HepG2 (cell line): ENCODE results near the gene NOP9. TPM values are rescaled to one million over a fixed set of nuclear protein-coding genes. Genes with fewer than 3 reads are reported as not detected.
A peak's percentile ranks its signal among the peaks of the same experiment; 100 is the strongest.

Experiments used
- ATF5 ChIP-seq: sonication (generic); formaldehyde crosslinking; IDR thresholded peaks from 2 replicates; pipeline ENCODE4 v1.4.0; 2020; ENCODE audit warnings: mild to moderate bottlenecking, low read depth, missing genetic modification reagents
- CENPX ChIP-seq: sonication (generic); formaldehyde crosslinking; IDR thresholded peaks from 2 replicates; pipeline ENCODE4 v1.9.0; 2021; ENCODE audit warnings: mild to moderate bottlenecking, missing genetic modification reagents, moderate library complexity
- DNMT3B ChIP-seq: conservative IDR thresholded peaks from 2 replicates; pipeline ENCODE4 v1.6.1; 2016; ENCODE audit warnings: missing biosample characterization, control low read depth
- FOXA3 ChIP-seq: IDR thresholded peaks from 2 replicates; pipeline ENCODE4 v1.6.1; 2016; ENCODE audit warnings: missing genetic modification reagents, missing compliant biosample characterization
- FOXK2 ChIP-seq: fragments of 450-650 bp; IDR thresholded peaks from 2 replicates; pipeline ENCODE4 v1.6.1; 2016
- HES4 ChIP-seq: sonication (generic); formaldehyde crosslinking; IDR thresholded peaks from 2 replicates; pipeline ENCODE4 v1.9.0; 2021; ENCODE audit warnings: mild to moderate bottlenecking, missing genetic modification reagents, borderline replicate concordance
- HOXA7 ChIP-seq: sonication (generic); formaldehyde crosslinking; IDR thresholded peaks from 2 replicates; pipeline ENCODE4 v1.8.1; 2022; ENCODE audit warnings: mild to moderate bottlenecking, missing genetic modification reagents, moderate library complexity
- MBNL3 ChIP-seq: fragments of 250-450 bp; sonication (Bioruptor Pico); conservative IDR thresholded peaks from 2 replicates; pipeline ENCODE4 v1.8.0; 2022; ENCODE audit warnings: mild to moderate bottlenecking, inconsistent platforms
- MLXIP ChIP-seq: sonication (generic); formaldehyde crosslinking; IDR thresholded peaks from 2 replicates; pipeline ENCODE4 v1.9.0; 2021; ENCODE audit warnings: missing genetic modification reagents, borderline replicate concordance
- NR2F1 ChIP-seq, 2 experiments: fragments of 450-650 bp in 1 of 2; formaldehyde crosslinking in 1 of 2; IDR thresholded peaks; 2 replicates each; pipeline versions ENCODE4 v1.5.0 to v1.6.1; 2016 to 2020; ENCODE audit warnings: mild to moderate bottlenecking in 1 of 2, missing compliant biosample characterization in 1 of 2, missing genetic modification reagents in 1 of 2, moderate library complexity in 1 of 2
- POLR2AphosphoS2 ChIP-seq: IDR thresholded peaks from 2 replicates; pipeline ENCODE4 v1.6.1; 2011; ENCODE audit warnings: low read depth, low read length, improper control_type of control experiment
- SMARCC2 ChIP-seq: fragments of 450-650 bp; IDR thresholded peaks from 2 replicates; pipeline ENCODE4 v1.6.1; 2017; ENCODE audit warnings: antibody characterized with exemption, mild to moderate bottlenecking
- SYNCRIP ChIP-seq: fragments of 200-400 bp; formaldehyde crosslinking; IDR thresholded peaks from 2 replicates; pipeline ENCODE4 v1.6.1; 2018; ENCODE audit warnings: mild to moderate bottlenecking, low read depth, low read length; ENCODE audit not compliant: insufficient read depth
- TEAD3 ChIP-seq: optimal IDR thresholded peaks from 2 replicates; pipeline ENCODE3; 2016; ENCODE audit warnings: borderline replicate concordance
- ZC3H13 ChIP-seq: sonication (generic); formaldehyde crosslinking; IDR thresholded peaks from 2 replicates; pipeline ENCODE4 v1.8.1; 2023; ENCODE audit warnings: mild to moderate bottlenecking, missing genetic modification reagents, moderate library complexity
- ZNF543 ChIP-seq: sonication (generic); formaldehyde crosslinking; IDR thresholded peaks from 2 replicates; pipeline ENCODE4 v1.4.0; 2020; ENCODE audit warnings: mild to moderate bottlenecking, missing genetic modification reagents
- ZNF674 ChIP-seq: sonication (generic); formaldehyde crosslinking; IDR thresholded peaks from 2 replicates; pipeline ENCODE4 v1.5.0; 2020; ENCODE audit warnings: low read depth, mild to moderate bottlenecking, missing genetic modification reagents
- polyA plus RNA-seq, 8 experiments: library from polyadenylated mRNA; depleted of rRNA in 3 of 8; stranded (reverse) in 7 of 8; unstranded in 1 of 8; fragments of >200 nt; fragmentation: Illumina TruSeq in 4 of 8; extraction: Trizol in 4 of 8; gene quantifications; 2 replicates each; pipeline versions ENCODE4 v1.2.1 to v1.2.3, GENCODE V29; 2011 to 2016; ENCODE audit warnings: low read depth in 4 of 8, missing spikeins in 1 of 8, mixed read lengths in 1 of 8; ENCODE audit not compliant: insufficient read depth in 1 of 8
- total RNA-seq, 5 experiments: library from RNA; depleted of rRNA; stranded (reverse); fragments of >200 nt; fragmentation: Illumina TruSeq; extraction: Trizol; gene quantifications; 2 replicates each; pipeline ENCODE4 v1.2.3, GENCODE V29; 2016; ENCODE audit warnings: low read depth in 1 of 5
- TF ChIP-seq, protein P1 (sequence below): IDR thresholded peaks from 2 replicates; pipeline ENCODE4 v1.6.1; 2016; ENCODE audit warnings: low read depth, missing genetic modification reagents, missing compliant biosample characterization
- TF ChIP-seq, protein P2 (sequence below): sonication (generic); formaldehyde crosslinking; conservative IDR thresholded peaks from 2 replicates; pipeline ENCODE4 v1.8.0; 2022; ENCODE audit warnings: low read depth, missing genetic modification reagents

NOP9 gene
- total and polyA plus RNA-seq, 2 of the 13 experiments (the other 11 are each of a cell fraction or from before 2014, with no cell fraction given) = 24.5 to 61.6 TPM

- peak; percentile 85 for TF ChIP-seq HES4 (CRISPR knock-in tag)
- TF ChIP-seq POLR2AphosphoS2 = no peak
- no peak for TF ChIP-seq MLXIP (CRISPR knock-in tag)
- TF ChIP-seq ZNF543 (CRISPR knock-in tag) = peak; percentile 95
- TF ChIP-seq TEAD3 (CRISPR knock-in tag) = peak; percentile 90
- no peak for TF ChIP-seq CENPX (CRISPR knock-in tag)
- TF ChIP-seq FOXA3 (CRISPR knock-in tag) = peak; percentile 92
- TF ChIP-seq MBNL3 (CRISPR knock-in tag) = no peak
- 0 out of 2 replicates have a peak, but pooled peaks have one; percentile 8 for TF ChIP-seq ZNF674 (CRISPR knock-in tag)
- no peak for TF ChIP-seq ZC3H13 (CRISPR knock-in tag)
- TF ChIP-seq SYNCRIP = no peak
- TF ChIP-seq DNMT3B (CRISPR knock-in tag) = peak; percentile 96
- TF ChIP-seq NR2F1 (CRISPR knock-in tag; IDR thresholded peaks at IDR 0.05) = peak in 1 of 2 experiments; percentile 37; a peak in 2 of 4 replicates
- peak; percentile 94 for TF ChIP-seq SMARCC2
- TF ChIP-seq, protein P1, sequence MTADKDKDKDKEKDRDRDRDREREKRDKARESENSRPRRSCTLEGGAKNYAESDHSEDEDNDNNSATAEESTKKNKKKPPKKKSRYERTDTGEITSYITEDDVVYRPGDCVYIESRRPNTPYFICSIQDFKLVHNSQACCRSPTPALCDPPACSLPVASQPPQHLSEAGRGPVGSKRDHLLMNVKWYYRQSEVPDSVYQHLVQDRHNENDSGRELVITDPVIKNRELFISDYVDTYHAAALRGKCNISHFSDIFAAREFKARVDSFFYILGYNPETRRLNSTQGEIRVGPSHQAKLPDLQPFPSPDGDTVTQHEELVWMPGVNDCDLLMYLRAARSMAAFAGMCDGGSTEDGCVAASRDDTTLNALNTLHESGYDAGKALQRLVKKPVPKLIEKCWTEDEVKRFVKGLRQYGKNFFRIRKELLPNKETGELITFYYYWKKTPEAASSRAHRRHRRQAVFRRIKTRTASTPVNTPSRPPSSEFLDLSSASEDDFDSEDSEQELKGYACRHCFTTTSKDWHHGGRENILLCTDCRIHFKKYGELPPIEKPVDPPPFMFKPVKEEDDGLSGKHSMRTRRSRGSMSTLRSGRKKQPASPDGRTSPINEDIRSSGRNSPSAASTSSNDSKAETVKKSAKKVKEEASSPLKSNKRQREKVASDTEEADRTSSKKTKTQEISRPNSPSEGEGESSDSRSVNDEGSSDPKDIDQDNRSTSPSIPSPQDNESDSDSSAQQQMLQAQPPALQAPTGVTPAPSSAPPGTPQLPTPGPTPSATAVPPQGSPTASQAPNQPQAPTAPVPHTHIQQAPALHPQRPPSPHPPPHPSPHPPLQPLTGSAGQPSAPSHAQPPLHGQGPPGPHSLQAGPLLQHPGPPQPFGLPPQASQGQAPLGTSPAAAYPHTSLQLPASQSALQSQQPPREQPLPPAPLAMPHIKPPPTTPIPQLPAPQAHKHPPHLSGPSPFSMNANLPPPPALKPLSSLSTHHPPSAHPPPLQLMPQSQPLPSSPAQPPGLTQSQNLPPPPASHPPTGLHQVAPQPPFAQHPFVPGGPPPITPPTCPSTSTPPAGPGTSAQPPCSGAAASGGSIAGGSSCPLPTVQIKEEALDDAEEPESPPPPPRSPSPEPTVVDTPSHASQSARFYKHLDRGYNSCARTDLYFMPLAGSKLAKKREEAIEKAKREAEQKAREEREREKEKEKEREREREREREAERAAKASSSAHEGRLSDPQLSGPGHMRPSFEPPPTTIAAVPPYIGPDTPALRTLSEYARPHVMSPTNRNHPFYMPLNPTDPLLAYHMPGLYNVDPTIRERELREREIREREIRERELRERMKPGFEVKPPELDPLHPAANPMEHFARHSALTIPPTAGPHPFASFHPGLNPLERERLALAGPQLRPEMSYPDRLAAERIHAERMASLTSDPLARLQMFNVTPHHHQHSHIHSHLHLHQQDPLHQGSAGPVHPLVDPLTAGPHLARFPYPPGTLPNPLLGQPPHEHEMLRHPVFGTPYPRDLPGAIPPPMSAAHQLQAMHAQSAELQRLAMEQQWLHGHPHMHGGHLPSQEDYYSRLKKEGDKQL (CRISPR knock-in tag) = peak; percentile 72; the same call in 1 of the 2 replicates
- no peak for TF ChIP-seq HOXA7 (CRISPR knock-in tag)
- peak; percentile 63 for TF ChIP-seq ATF5 (CRISPR knock-in tag)
- TF ChIP-seq, protein P2, sequence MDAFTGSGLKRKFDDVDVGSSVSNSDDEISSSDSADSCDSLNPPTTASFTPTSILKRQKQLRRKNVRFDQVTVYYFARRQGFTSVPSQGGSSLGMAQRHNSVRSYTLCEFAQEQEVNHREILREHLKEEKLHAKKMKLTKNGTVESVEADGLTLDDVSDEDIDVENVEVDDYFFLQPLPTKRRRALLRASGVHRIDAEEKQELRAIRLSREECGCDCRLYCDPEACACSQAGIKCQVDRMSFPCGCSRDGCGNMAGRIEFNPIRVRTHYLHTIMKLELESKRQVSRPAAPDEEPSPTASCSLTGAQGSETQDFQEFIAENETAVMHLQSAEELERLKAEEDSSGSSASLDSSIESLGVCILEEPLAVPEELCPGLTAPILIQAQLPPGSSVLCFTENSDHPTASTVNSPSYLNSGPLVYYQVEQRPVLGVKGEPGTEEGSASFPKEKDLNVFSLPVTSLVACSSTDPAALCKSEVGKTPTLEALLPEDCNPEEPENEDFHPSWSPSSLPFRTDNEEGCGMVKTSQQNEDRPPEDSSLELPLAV (CRISPR knock-in tag) = no peak
- peak; percentile 56; the same call in 1 of the 2 replicates for TF ChIP-seq FOXK2
Observed at GRCh38 chr14:24307575-24308341, 8.1 kb downstream of the NOP9 start, which contains the start of gene CIDEB (continued).
